ENCODE results near the gene RPL18A.

RPL18A gene

DNA sequence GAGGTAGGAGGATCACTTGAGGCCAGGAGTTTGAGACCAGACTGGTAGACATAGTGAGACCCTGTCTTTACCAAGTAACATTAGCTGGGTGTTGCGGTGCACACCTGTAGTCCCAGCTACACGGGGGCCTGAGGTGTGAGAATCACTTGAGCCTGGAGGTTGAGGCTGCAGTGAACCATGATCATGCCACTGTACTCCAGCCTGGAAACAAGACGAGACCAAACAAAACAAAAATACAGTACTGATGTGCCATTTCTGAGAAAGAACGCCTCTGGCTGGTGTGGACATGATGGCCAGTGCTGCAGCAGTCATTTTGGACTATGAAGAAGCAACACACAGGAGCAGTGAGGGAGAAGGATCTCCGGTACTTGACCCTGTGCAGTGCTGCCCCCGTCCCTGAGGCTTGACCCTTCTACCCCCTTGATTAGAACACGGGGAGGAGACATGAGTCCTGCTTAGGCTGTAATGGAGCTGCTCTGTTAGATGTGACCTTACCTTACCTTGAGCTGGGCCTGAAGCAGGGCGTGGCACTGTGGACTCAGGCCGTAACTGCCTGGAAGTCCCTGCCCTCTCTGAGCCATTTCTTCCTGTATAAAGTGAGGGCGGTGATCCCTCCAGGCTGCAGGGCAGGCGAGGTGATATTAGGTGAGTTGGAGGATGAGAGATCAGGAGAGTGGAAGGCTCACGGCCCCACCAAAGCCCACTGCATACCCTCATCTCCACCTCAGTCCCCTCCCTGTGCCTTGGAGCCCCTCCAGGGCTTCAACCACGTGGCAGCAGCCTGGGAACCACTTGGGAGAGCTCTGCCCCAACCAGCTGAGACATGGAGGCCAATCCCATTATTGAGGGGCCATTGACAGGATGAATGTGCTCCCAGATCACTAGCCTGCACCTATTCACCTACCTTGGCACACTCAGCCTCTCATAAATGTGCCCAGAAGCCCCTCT, 5.9 kb downstream of the RPL18A start:
- Histone ChIP-seq H2AFZ (ENCODE audit: low read depth, low read length) (no peak overlapping the region), H3K9me3 (ENCODE audit: control insufficient read depth, low read length) (no peaks in the 10 kb centered on the region), H3K79me1 (replicated peaks; ENCODE audit: low read length, poor library complexity, severe bottlenecking) (no peaks in the 10 kb centered on the region), H2BK120ac (ENCODE audit: low read depth, low read length) (no peak overlapping the region), H3K9ac (ENCODE audit: low read length) (no peak overlapping the region), H2BK12ac (ENCODE audit: low read length in 2 of 2) (no peak overlapping the region), H3K4me3 (ENCODE audit: insufficient read depth in 1 of 2, low read depth in 1 of 2, low read length in 2 of 2) (no peak overlapping the region), H3K18ac (ENCODE audit: low read depth in 1 of 2, low read length in 2 of 2) (no peak overlapping the region), H3K36me3 (ENCODE audit: control insufficient read depth in 1 of 2, insufficient read depth in 2 of 2, low read depth in 1 of 2, low read length in 2 of 2) (peaks cover 48 to 51% of the 10 kb centered on the region in 2 experiments), H3K4me2 (ENCODE audit: low read length, poor library complexity, severe bottlenecking) (no peak overlapping the region), H3K27ac (ENCODE audit: low read length, poor library complexity, severe bottlenecking) (no peak overlapping the region), H2AK5ac (ENCODE audit: low read length, severe bottlenecking) (no peak overlapping the region), H3K27me3 (ENCODE audit: control insufficient read depth in 1 of 2, insufficient read depth in 1 of 2, low read length in 2 of 2) (peaks cover 18 to 27% of the 10 kb centered on the region in 2 experiments), H2BK5ac (ENCODE audit: low read depth, low read length, poor library complexity, severe bottlenecking) (no peak overlapping the region), H3K4me1 (ENCODE audit: control insufficient read depth, insufficient read depth, low read depth, low read length) (peaks cover 28% of the 10 kb centered on the region), H3K14ac (ENCODE audit: low read length in 2 of 2) (no peak overlapping the region), H3K23ac (ENCODE audit: low read length in 2 of 2) (no peak overlapping the region), H3K4ac (ENCODE audit: low read depth in 1 of 2, low read length in 2 of 2) (no peak overlapping the region), H4K8ac (ENCODE audit: low read length) (peak overlapping the region; percentile 82), H4K91ac (ENCODE audit: low read length) (peak overlapping the region; percentile 12), H2BK15ac (ENCODE audit: low read depth, poor library complexity, severe bottlenecking) (peak overlapping the region; percentile 55)
- WGBS = 70% methylated on average over 11 of the region's 13 CpGs
- DNase-seq = no peak

DNA sequence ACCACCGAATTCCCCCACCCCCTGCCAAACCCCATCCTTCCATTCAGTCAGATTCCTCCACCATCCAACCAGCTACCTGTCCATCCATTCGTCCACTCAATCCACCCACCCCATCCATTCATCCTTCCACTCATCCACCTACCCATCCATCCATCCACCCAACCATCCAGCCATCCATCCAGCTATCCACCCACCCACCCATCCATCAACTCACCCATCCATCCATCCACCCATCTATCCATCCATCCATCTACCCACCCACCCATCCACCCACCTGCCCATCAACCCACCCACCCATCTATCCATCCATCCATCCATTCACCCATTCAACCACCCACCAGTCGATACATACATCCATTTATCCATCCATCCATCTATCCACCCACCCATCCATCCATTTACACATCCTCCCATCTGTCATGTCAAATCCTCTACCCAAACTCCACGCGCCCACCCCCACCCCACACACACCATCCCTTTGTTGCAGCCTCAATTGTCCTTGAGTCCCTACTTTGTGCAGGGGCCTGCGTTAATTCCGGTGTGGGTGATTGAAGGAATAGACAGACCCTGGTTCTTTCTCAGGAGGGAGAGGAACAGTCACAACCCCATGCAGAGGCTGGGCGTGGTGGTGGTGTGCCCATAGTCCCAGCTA, 6.7 kb downstream of the RPL18A start:
- no peak overlapping the region for H4K91ac ChIP-seq (ENCODE audit: low read length)
- H3K4me3 ChIP-seq (ENCODE audit: insufficient read depth in 1 of 2, low read depth in 1 of 2, low read length in 2 of 2) = no peak overlapping the region
- no peak overlapping the region for H4K8ac ChIP-seq (ENCODE audit: low read length)
- peaks cover 44 to 46% of the 10 kb centered on the region in 2 experiments for H3K36me3 ChIP-seq (ENCODE audit: control insufficient read depth in 1 of 2, insufficient read depth in 2 of 2, low read depth in 1 of 2, low read length in 2 of 2)
- H3K4ac ChIP-seq (ENCODE audit: low read depth in 1 of 2, low read length in 2 of 2) = no peak overlapping the region
- WGBS = 91% methylated on average over 8 of the region's 8 CpGs
- peaks cover 26 to 35% of the 10 kb centered on the region in 2 experiments for H3K27me3 ChIP-seq (ENCODE audit: control insufficient read depth in 1 of 2, insufficient read depth in 1 of 2, low read length in 2 of 2)
- H2AFZ ChIP-seq (ENCODE audit: low read depth, low read length) = no peak overlapping the region
- no peaks in the 10 kb centered on the region for H3K9me3 ChIP-seq (ENCODE audit: control insufficient read depth, low read length)
- H3K14ac ChIP-seq (ENCODE audit: low read length in 2 of 2) = no peak overlapping the region
- H3K4me2 ChIP-seq (ENCODE audit: low read length, poor library complexity, severe bottlenecking) = no peak overlapping the region
- H2BK5ac ChIP-seq (ENCODE audit: low read depth, low read length, poor library complexity, severe bottlenecking) = no peak overlapping the region
- H3K27ac ChIP-seq (ENCODE audit: low read length, poor library complexity, severe bottlenecking) = no peak overlapping the region
- H3K23ac ChIP-seq (ENCODE audit: low read length in 2 of 2) = no peak overlapping the region
- H3K18ac ChIP-seq (ENCODE audit: low read depth in 1 of 2, low read length in 2 of 2) = no peak overlapping the region
- peaks cover 24% of the 10 kb centered on the region for H3K4me1 ChIP-seq (ENCODE audit: control insufficient read depth, insufficient read depth, low read depth, low read length)
- H3K9ac ChIP-seq (ENCODE audit: low read length) = no peak overlapping the region
- no peak for DNase-seq
- H3K79me1 ChIP-seq (replicated peaks; ENCODE audit: low read length, poor library complexity, severe bottlenecking) = no peaks in the 10 kb centered on the region
- H2BK15ac ChIP-seq (ENCODE audit: low read depth, poor library complexity, severe bottlenecking) = peak overlapping the region; percentile 55
- no peak overlapping the region for H2AK5ac ChIP-seq (ENCODE audit: low read length, severe bottlenecking)
- H2BK12ac ChIP-seq (ENCODE audit: low read length in 2 of 2) = no peak overlapping the region
- H2BK120ac ChIP-seq (ENCODE audit: low read depth, low read length) = no peak overlapping the region

DNA sequence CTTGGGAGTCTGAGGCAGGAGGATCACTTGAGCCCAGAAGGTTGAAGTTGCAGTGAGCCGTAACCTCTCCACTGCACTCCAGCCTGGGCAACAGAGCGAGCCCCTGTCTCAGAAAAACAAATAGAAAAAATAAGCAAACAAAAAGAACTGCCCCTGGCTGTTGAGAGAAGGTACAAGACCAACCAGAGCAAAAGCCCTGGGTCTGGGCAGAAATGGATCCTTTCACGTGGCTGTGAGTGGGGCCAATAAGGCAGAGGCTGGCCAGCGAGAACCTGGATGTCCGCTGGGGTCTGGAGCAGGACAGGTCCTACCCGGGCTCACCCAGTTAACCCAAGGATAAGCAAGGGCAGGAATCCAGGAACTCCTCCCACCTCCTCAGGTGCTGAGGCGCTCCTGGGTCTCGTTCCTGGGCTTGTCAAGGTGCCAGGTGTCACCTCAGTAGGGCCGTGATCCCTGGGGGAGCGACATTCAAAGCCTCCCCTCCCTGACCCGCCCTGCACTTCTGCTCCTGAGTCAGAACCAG, 7.3 kb downstream of the RPL18A start:
- H3K18ac ChIP-seq (ENCODE audit: low read depth in 1 of 2, low read length in 2 of 2) = no peak overlapping the region
- no peak overlapping the region for H3K27ac ChIP-seq (ENCODE audit: low read length, poor library complexity, severe bottlenecking)
- H2BK5ac ChIP-seq (ENCODE audit: low read depth, low read length, poor library complexity, severe bottlenecking) = no peak overlapping the region
- no peaks in the 10 kb centered on the region for H3K79me1 ChIP-seq (replicated peaks; ENCODE audit: low read length, poor library complexity, severe bottlenecking)
- no peak overlapping the region for H2AK5ac ChIP-seq (ENCODE audit: low read length, severe bottlenecking)
- H3K4me1 ChIP-seq (ENCODE audit: control insufficient read depth, insufficient read depth, low read depth, low read length) = peaks cover 18% of the 10 kb centered on the region
- H2BK120ac ChIP-seq (ENCODE audit: low read depth, low read length) = no peak overlapping the region
- H3K4me2 ChIP-seq (ENCODE audit: low read length, poor library complexity, severe bottlenecking) = no peak overlapping the region
- no peak overlapping the region for H2BK15ac ChIP-seq (ENCODE audit: low read depth, poor library complexity, severe bottlenecking)
- H3K23ac ChIP-seq (ENCODE audit: low read length in 2 of 2) = no peak overlapping the region
- H2AFZ ChIP-seq (ENCODE audit: low read depth, low read length) = no peak overlapping the region
- H4K91ac ChIP-seq (ENCODE audit: low read length) = no peak overlapping the region
- 68% methylated on average over 11 of the region's 11 CpGs for WGBS
- peaks cover 39 to 40% of the 10 kb centered on the region in 2 experiments for H3K36me3 ChIP-seq (ENCODE audit: control insufficient read depth in 1 of 2, insufficient read depth in 2 of 2, low read depth in 1 of 2, low read length in 2 of 2)
- H4K8ac ChIP-seq (ENCODE audit: low read length) = no peak overlapping the region
- H3K27me3 ChIP-seq (ENCODE audit: control insufficient read depth in 1 of 2, insufficient read depth in 1 of 2, low read length in 2 of 2) = peaks cover 31 to 40% of the 10 kb centered on the region in 2 experiments
- H3K4ac ChIP-seq (ENCODE audit: low read depth in 1 of 2, low read length in 2 of 2) = no peak overlapping the region
- no peak overlapping the region for H3K9ac ChIP-seq (ENCODE audit: low read length)
- H2BK12ac ChIP-seq (ENCODE audit: low read length in 2 of 2) = no peak overlapping the region
- no peak for DNase-seq
- H3K4me3 ChIP-seq (ENCODE audit: insufficient read depth in 1 of 2, low read depth in 1 of 2, low read length in 2 of 2) = no peak overlapping the region
- no peak overlapping the region for H3K14ac ChIP-seq (ENCODE audit: low read length in 2 of 2)
- no peaks in the 10 kb centered on the region for H3K9me3 ChIP-seq (ENCODE audit: control insufficient read depth, low read length)

DNA sequence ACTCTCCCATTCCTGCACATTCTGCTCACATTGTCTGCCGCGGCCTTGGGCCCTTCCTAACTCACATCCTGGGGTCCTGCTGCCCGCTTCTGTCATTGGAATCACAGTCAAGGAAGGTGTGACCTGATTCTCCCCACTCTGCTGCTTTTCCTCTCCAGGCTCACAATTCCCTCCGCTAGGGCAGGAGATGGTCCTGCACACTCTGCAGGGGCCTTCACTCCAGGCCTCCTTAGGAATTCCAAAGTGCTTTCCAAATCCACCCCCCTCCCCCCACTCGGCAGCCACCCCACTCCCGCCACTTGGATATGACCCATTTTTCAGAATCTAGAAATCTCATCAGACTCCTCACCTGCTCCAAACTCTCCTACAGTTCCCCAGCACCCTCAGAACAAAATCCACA, 9.0 kb downstream of the RPL18A start:
- DNase-seq = no peak
- Histone ChIP-seq H3K36me3 (ENCODE audit: control insufficient read depth in 1 of 2, insufficient read depth in 2 of 2, low read depth in 1 of 2, low read length in 2 of 2) (peaks cover 22 to 24% of the 10 kb centered on the region in 2 experiments), H2BK12ac (ENCODE audit: low read length in 2 of 2) (no peak overlapping the region), H2AFZ (ENCODE audit: low read depth, low read length) (no peak overlapping the region), H2AK5ac (ENCODE audit: low read length, severe bottlenecking) (no peak overlapping the region), H2BK120ac (ENCODE audit: low read depth, low read length) (no peak overlapping the region), H3K9ac (ENCODE audit: low read length) (no peak overlapping the region), H3K18ac (ENCODE audit: low read depth in 1 of 2, low read length in 2 of 2) (no peak overlapping the region), H3K27me3 (ENCODE audit: control insufficient read depth in 1 of 2, insufficient read depth in 1 of 2, low read length in 2 of 2) (peaks cover 41 to 56% of the 10 kb centered on the region in 2 experiments), H4K91ac (ENCODE audit: low read length) (no peak overlapping the region), H3K23ac (ENCODE audit: low read length in 2 of 2) (no peak overlapping the region), H3K4me3 (ENCODE audit: insufficient read depth in 1 of 2, low read depth in 1 of 2, low read length in 2 of 2) (no peak overlapping the region), H3K79me1 (replicated peaks; ENCODE audit: low read length, poor library complexity, severe bottlenecking) (no peaks in the 10 kb centered on the region), H3K9me3 (ENCODE audit: control insufficient read depth, low read length) (no peaks in the 10 kb centered on the region), H3K4ac (ENCODE audit: low read depth in 1 of 2, low read length in 2 of 2) (no peak overlapping the region), H2BK15ac (ENCODE audit: low read depth, poor library complexity, severe bottlenecking) (no peak overlapping the region), H3K4me1 (ENCODE audit: control insufficient read depth, insufficient read depth, low read depth, low read length) (peaks cover 5% of the 10 kb centered on the region), H4K8ac (ENCODE audit: low read length) (no peak overlapping the region), H3K27ac (ENCODE audit: low read length, poor library complexity, severe bottlenecking) (no peak overlapping the region), H3K14ac (ENCODE audit: low read length in 2 of 2) (no peak overlapping the region), H2BK5ac (ENCODE audit: low read depth, low read length, poor library complexity, severe bottlenecking) (no peak overlapping the region), H3K4me2 (ENCODE audit: low read length, poor library complexity, severe bottlenecking) (no peak overlapping the region)
- WGBS = 72% methylated on average over 6 of the region's 6 CpGs
